Mesenchymal stem cell (in vitro differentiated cells and primary cell): ENCODE data around the gene TIMP2.

Source experiments
- DNase-seq: peaks from one replicate; pipeline ENCODE4 v3.0.0-alpha.2; 2013
- H2AFZ ChIP-seq: one replicate; pipeline ENCODE4 v1.6.1; 2013; ENCODE audit warnings: low read depth, mild to moderate bottlenecking, control low read depth, inconsistent platforms, low read length, moderate library complexity
- H2AK5ac ChIP-seq: 2 replicates; pipeline ENCODE4 v1.6.1; 2013; ENCODE audit warnings: low read length, moderate library complexity, mild to moderate bottlenecking, inconsistent platforms; ENCODE audit not compliant: severe bottlenecking
- H2BK120ac ChIP-seq: one replicate; pipeline ENCODE4 v1.6.1; 2013; ENCODE audit warnings: low read depth, mild to moderate bottlenecking, inconsistent platforms, low read length, moderate library complexity
- H2BK12ac ChIP-seq, 2 experiments: one replicate each; pipeline ENCODE4 v1.6.1; 2013; ENCODE audit warnings: inconsistent platforms in 2 of 2, low read length in 2 of 2, mild to moderate bottlenecking in 2 of 2, moderate library complexity in 2 of 2, control low read depth in 1 of 2
- H2BK15ac ChIP-seq: one replicate; pipeline ENCODE4 v1.6.1; 2013; ENCODE audit warnings: mild to moderate bottlenecking, low read depth, inconsistent platforms; ENCODE audit not compliant: poor library complexity, severe bottlenecking
- H2BK5ac ChIP-seq: 2 replicates; pipeline ENCODE4 v1.6.1; 2013; ENCODE audit warnings: low read depth, mild to moderate bottlenecking, low read length, control low read depth, inconsistent platforms; ENCODE audit not compliant: poor library complexity, severe bottlenecking
- H3K14ac ChIP-seq, 2 experiments: one replicate each; pipeline ENCODE4 v1.6.1; 2013; ENCODE audit warnings: inconsistent platforms in 2 of 2, low read length in 2 of 2, control low read depth in 1 of 2, mild to moderate bottlenecking in 1 of 2, moderate library complexity in 1 of 2
- H3K18ac ChIP-seq, 2 experiments: one replicate each; pipeline ENCODE4 v1.6.1; 2013; ENCODE audit warnings: inconsistent platforms in 2 of 2, low read length in 2 of 2, control low read depth in 1 of 2, low read depth in 1 of 2, mild to moderate bottlenecking in 1 of 2
- H3K23ac ChIP-seq, 2 experiments: one replicate each; pipeline ENCODE4 v1.6.1; 2013; ENCODE audit warnings: inconsistent platforms in 2 of 2, low read length in 2 of 2, mild to moderate bottlenecking in 2 of 2, moderate library complexity in 2 of 2, control low read depth in 1 of 2
- H3K27ac ChIP-seq: 2 replicates; pipeline ENCODE4 v1.5.1; 2013; ENCODE audit warnings: mild to moderate bottlenecking, moderate library complexity, low read length, control low read depth, inconsistent platforms; ENCODE audit not compliant: poor library complexity, severe bottlenecking
- H3K27me3 ChIP-seq, 2 experiments: 2 replicates each; pipeline versions ENCODE4 v1.6.1 to v1.7.0; 2013; ENCODE audit warnings: low read length in 2 of 2, mild to moderate bottlenecking in 2 of 2, moderate library complexity in 2 of 2, control low read depth in 1 of 2, inconsistent platforms in 1 of 2; ENCODE audit not compliant: control insufficient read depth in 1 of 2, insufficient read depth in 1 of 2
- H3K36me3 ChIP-seq, 2 experiments: 2 replicates each; pipeline versions ENCODE4 v1.6.1 to v1.7.0; 2013; ENCODE audit warnings: low read length in 2 of 2, control low read depth in 1 of 2, inconsistent platforms in 1 of 2, low read depth in 1 of 2, mild to moderate bottlenecking in 1 of 2; ENCODE audit not compliant: insufficient read depth in 2 of 2, control insufficient read depth in 1 of 2
- H3K4ac ChIP-seq, 2 experiments: one replicate each; pipeline ENCODE4 v1.6.1; 2013; ENCODE audit warnings: inconsistent platforms in 2 of 2, low read length in 2 of 2, mild to moderate bottlenecking in 2 of 2, moderate library complexity in 2 of 2, control low read depth in 1 of 2, low read depth in 1 of 2
- H3K4me1 ChIP-seq: 2 replicates; pipeline ENCODE4 v1.6.1; 2013; ENCODE audit warnings: low read depth, low read length, control low read depth; ENCODE audit not compliant: control insufficient read depth, insufficient read depth
- H3K4me2 ChIP-seq: 2 replicates; pipeline ENCODE4 v1.6.1; 2013; ENCODE audit warnings: low read length, mild to moderate bottlenecking, inconsistent platforms; ENCODE audit not compliant: poor library complexity, severe bottlenecking
- H3K4me3 ChIP-seq, 2 experiments: 2 replicates each; pipeline versions ENCODE4 v1.5.1 to v1.7.0; 2013; ENCODE audit warnings: low read length in 2 of 2, mild to moderate bottlenecking in 2 of 2, control low read depth in 1 of 2, low read depth in 1 of 2; ENCODE audit not compliant: insufficient read depth in 1 of 2
- H3K79me1 ChIP-seq: replicated peaks from 2 replicates; pipeline ENCODE4 v1.6.1; 2013; ENCODE audit warnings: mild to moderate bottlenecking, control low read depth, low read length, inconsistent platforms; ENCODE audit not compliant: poor library complexity, severe bottlenecking
- H3K9ac ChIP-seq: 2 replicates; pipeline ENCODE4 v1.7.0; 2013; ENCODE audit warnings: mild to moderate bottlenecking, low read length, moderate library complexity
- H3K9me3 ChIP-seq: 2 replicates; pipeline ENCODE4 v1.7.0; 2013; ENCODE audit warnings: mild to moderate bottlenecking, low read length; ENCODE audit not compliant: control insufficient read depth
- H4K8ac ChIP-seq: one replicate; pipeline ENCODE4 v1.6.1; 2013; ENCODE audit warnings: inconsistent platforms, mild to moderate bottlenecking, low read length, moderate library complexity
- H4K91ac ChIP-seq: one replicate; pipeline ENCODE4 v1.6.1; 2013; ENCODE audit warnings: mild to moderate bottlenecking, low read length, inconsistent platforms
- WGBS: methylation state at CpG from one replicate; pipeline ENCODE4 v1.1.7; 2013; ENCODE audit warnings: mixed read lengths; 5-methylcytosine and 5-hydroxymethylcytosine counted together

The TIMP2 gene

DNA sequence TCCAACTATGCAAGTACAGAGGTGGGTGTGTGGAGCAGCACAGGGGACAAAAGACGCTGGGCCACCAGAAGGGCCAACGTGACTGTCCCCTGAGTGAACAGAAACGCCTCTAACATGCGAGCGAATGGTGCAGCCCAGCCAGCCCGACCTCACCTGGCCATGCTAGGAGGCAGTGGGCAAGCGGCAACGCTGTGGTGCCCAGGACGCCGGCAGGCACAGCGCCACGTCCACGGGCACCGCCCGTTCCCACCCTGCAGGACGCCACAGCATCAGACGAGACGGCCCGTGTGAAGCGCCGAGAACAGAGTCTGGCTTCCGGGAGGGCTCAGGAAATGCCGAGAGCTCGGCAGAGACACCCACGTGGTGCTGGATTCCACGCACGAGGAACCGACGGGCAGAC lies 24.4 kb downstream of the TIMP2 start:
- H3K27me3 ChIP-seq: no peaks in the 10 kb centered on the region
- H2BK12ac ChIP-seq: no peak overlapping the region
- no peak overlapping the region for H3K18ac ChIP-seq
- DNase-seq: no peak
- 93% methylated on average over 29 of the region's 29 CpGs for WGBS
- no peak overlapping the region for H2AFZ ChIP-seq
- no peak overlapping the region for H2BK5ac ChIP-seq
- no peak overlapping the region for H4K8ac ChIP-seq
- peaks cover 48% of the 10 kb centered on the region for H3K79me1 ChIP-seq
- H3K4me2 ChIP-seq: no peak overlapping the region
- H4K91ac ChIP-seq: no peak overlapping the region
- no peaks in the 10 kb centered on the region for H3K9me3 ChIP-seq
- H2BK15ac ChIP-seq: no peak overlapping the region
- H3K14ac ChIP-seq: no peak overlapping the region
- no peak overlapping the region for H3K4me3 ChIP-seq
- H3K4me1 ChIP-seq: peaks cover 41% of the 10 kb centered on the region
- H3K36me3 ChIP-seq: peaks cover 57 to 73% of the 10 kb centered on the region in 2 experiments
- no peak overlapping the region for H3K27ac ChIP-seq
- H2BK120ac ChIP-seq: no peak overlapping the region
- no peak overlapping the region for H3K23ac ChIP-seq
- H3K9ac ChIP-seq: no peak overlapping the region
- no peak overlapping the region for H3K4ac ChIP-seq
- H2AK5ac ChIP-seq: no peak overlapping the region

- H3K4me3 ChIP-seq: no peak overlapping the region
- WGBS: 69% methylated on average over 16 of the region's 18 CpGs
- H3K18ac ChIP-seq: peak overlapping the region in 1 of 2 experiments; percentile 53
- no peak overlapping the region for H2AFZ ChIP-seq
- no peak overlapping the region for H2BK5ac ChIP-seq
- no peak overlapping the region for H4K8ac ChIP-seq
- no peak overlapping the region for H2BK15ac ChIP-seq
- peaks cover 35% of the 10 kb centered on the region for H3K4me1 ChIP-seq
- H2BK120ac ChIP-seq: no peak overlapping the region
- no peak overlapping the region for H3K14ac ChIP-seq
- no peaks in the 10 kb centered on the region for H3K9me3 ChIP-seq
- H3K23ac ChIP-seq: no peak overlapping the region
- no peak for DNase-seq
- peak overlapping the region; percentile 6 for H3K27ac ChIP-seq
- H3K4me2 ChIP-seq: peak overlapping the region; percentile 27
- H2AK5ac ChIP-seq: no peak overlapping the region
- H3K36me3 ChIP-seq: peaks cover 60 to 65% of the 10 kb centered on the region in 2 experiments
- H4K91ac ChIP-seq: no peak overlapping the region
- H3K27me3 ChIP-seq: no peaks in the 10 kb centered on the region
- H2BK12ac ChIP-seq: no peak overlapping the region
- peaks cover 46% of the 10 kb centered on the region for H3K79me1 ChIP-seq
- H3K9ac ChIP-seq: no peak overlapping the region
- H3K4ac ChIP-seq: peak overlapping the region; percentile 24 to 54
These were observed 25.6 kb downstream of the TIMP2 start for GRCh38 chr17:78899361-78900260.

DNA sequence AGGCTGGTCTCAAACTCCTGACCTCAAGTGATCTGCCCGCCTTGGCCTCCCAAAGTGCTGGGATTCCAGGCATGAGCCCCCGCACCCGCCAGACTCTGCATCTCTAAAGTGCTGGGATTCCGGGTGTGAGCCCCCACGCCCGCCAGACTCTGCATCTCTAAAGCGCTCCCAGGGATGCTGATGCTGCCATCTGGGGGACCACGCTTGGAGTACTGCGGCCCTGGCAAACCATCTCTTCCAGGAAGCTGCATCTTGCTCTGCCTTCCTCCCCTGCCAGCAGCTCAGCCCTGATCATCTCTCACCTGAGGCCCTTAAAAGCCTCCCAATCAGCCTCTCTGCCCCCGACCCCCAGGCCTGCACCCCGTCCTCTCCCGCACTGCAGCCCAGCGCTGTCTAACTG lies 26.2 kb downstream of the TIMP2 start:
- peaks cover 60 to 63% of the 10 kb centered on the region in 2 experiments for H3K36me3 ChIP-seq
- no peak overlapping the region for H2BK120ac ChIP-seq
- no peak for DNase-seq
- no peaks in the 10 kb centered on the region for H3K9me3 ChIP-seq
- H2AFZ ChIP-seq: no peak overlapping the region
- no peak overlapping the region for H3K23ac ChIP-seq
- H3K4ac ChIP-seq: no peak overlapping the region
- H3K9ac ChIP-seq: no peak overlapping the region
- no peak overlapping the region for H2AK5ac ChIP-seq
- H3K79me1 ChIP-seq: peaks cover 48% of the 10 kb centered on the region
- 91% methylated on average over 13 of the region's 13 CpGs for WGBS
- H3K4me2 ChIP-seq: peak overlapping the region; percentile 27
- H3K27me3 ChIP-seq: no peaks in the 10 kb centered on the region
- H4K8ac ChIP-seq: no peak overlapping the region
- H3K27ac ChIP-seq: no peak overlapping the region
- H4K91ac ChIP-seq: no peak overlapping the region
- no peak overlapping the region for H2BK15ac ChIP-seq
- H2BK12ac ChIP-seq: no peak overlapping the region
- no peak overlapping the region for H3K14ac ChIP-seq
- H3K18ac ChIP-seq: no peak overlapping the region
- no peak overlapping the region for H2BK5ac ChIP-seq
- no peak overlapping the region for H3K4me3 ChIP-seq
- H3K4me1 ChIP-seq: peaks cover 36% of the 10 kb centered on the region

DNA sequence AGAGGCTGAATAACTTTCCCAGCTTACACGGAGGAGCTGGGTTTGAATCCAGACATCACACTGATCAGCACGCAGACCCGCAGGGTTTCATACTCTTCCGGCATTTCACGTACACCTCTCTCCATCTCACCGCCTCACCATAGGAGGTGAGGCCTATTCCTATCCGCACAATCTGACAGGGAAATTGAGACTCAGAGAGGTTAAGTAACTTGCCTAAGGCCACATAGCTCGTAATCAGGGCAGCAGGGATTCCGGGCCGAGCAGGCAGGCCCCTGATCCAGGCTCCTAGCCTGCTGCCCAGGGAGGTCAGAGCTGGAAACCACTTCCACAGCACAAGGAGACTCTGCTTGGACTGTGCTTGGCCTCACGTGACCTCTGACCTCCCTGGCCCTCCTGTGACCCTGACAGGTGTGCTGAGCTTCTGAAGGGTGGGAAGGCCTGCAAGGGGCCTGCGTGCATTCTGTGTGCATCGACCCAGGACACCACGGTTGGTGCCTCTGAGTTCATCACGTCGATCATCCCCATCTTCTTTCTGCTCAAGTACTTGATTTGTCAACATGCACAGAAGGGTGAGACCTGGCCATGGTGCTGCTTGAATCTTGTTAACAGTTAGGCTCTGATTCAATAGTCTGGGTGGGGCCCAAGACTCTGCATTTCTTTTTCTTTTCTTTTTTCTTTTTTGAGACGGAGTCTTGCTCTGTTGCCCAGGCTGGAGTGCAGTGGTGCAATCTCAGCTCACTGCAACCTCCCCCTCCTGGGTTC lies 26.9 kb downstream of the TIMP2 start:
- Histone ChIP-seq H2BK12ac (no peak overlapping the region), H3K79me1 (peaks cover 46% of the 10 kb centered on the region), H3K4me1 (peaks cover 32% of the 10 kb centered on the region), H2BK15ac (no peak overlapping the region), H2BK120ac (no peak overlapping the region), H2BK5ac (no peak overlapping the region), H4K8ac (no peak overlapping the region), H2AK5ac (no peak overlapping the region), H3K27ac (no peak overlapping the region), H3K14ac (no peak overlapping the region), H3K36me3 (peaks cover 56 to 61% of the 10 kb centered on the region in 2 experiments), H3K4me2 (no peak overlapping the region), H3K4ac (no peak overlapping the region), H3K4me3 (no peak overlapping the region), H3K18ac (no peak overlapping the region), H3K23ac (no peak overlapping the region), H3K9me3 (no peaks in the 10 kb centered on the region), H3K9ac (peak overlapping the region; percentile 65), H2AFZ (no peak overlapping the region), H3K27me3 (no peaks in the 10 kb centered on the region), H4K91ac (no peak overlapping the region)
- no peak for DNase-seq
- WGBS: 92% methylated on average over 17 of the region's 17 CpGs
